Activated CD4-positive, alpha-beta T cell treated with anti-CD3 and anti-CD28 coated beads, Interleukin-2, amount 10 ng/mL, durations not matched to agents 7 days and 5 days (primary cell): ENCODE data around the gene TMEM30B. TPM values are rescaled to one million over a fixed set of nuclear protein-coding genes. Genes with fewer than 3 reads are reported as not detected.
"Not testable (repeated sequence)": the region's sequence is repeated elsewhere in the genome, so short reads cannot be mapped to it uniquely, and the experiment has no call there.

Experiments
- CTCF ChIA-PET: fragments of 350-600 bp; sonication (Branson Sonifier 250); formaldehyde crosslinking; loops from one replicate; lab custom pipeline; 2021; ENCODE audit warnings: antibody characterized with exemption; lab: Charles Lee
- POLR2A ChIA-PET: fragments of 350-600 bp; sonication (Branson Sonifier 250); formaldehyde crosslinking; loops from one replicate; lab custom pipeline; 2021; ENCODE audit warnings: antibody characterized with exemption; lab: Charles Lee
- DNase-seq: peaks from one replicate; pipeline ENCODE4 v3.0.0-alpha.2; 2020
- H3K27ac Mint-ChIP-seq: one replicate; pipeline ENCODE4 v1.8.0; 2021; ENCODE audit warnings: mild to moderate bottlenecking, moderate library complexity, mixed read lengths
- H3K27me3 Mint-ChIP-seq: one replicate; pipeline ENCODE4 v1.8.0; 2021; ENCODE audit warnings: mixed read lengths
- H3K36me3 Mint-ChIP-seq: one replicate; pipeline ENCODE4 v1.8.0; 2021; ENCODE audit warnings: low read depth, mixed read lengths
- H3K4me1 Mint-ChIP-seq: one replicate; pipeline ENCODE4 v1.8.0; 2021; ENCODE audit warnings: mixed read lengths
- H3K4me3 Mint-ChIP-seq: one replicate; pipeline ENCODE4 v1.8.0; 2021; ENCODE audit warnings: mild to moderate bottlenecking, moderate library complexity, mixed read lengths
- H3K9me3 Mint-ChIP-seq: one replicate; pipeline ENCODE4 v1.8.0; 2021; ENCODE audit warnings: mixed read lengths
- total RNA-seq, 2 experiments: library from RNA; stranded (reverse); gene quantifications; one replicate each; pipeline ENCODE4 v1.2.3, GENCODE V29; 2021

The TMEM30B gene
- total RNA-seq, 2 experiments from 2014 or later, result 0.30 to 0.42 TPM

DNA sequence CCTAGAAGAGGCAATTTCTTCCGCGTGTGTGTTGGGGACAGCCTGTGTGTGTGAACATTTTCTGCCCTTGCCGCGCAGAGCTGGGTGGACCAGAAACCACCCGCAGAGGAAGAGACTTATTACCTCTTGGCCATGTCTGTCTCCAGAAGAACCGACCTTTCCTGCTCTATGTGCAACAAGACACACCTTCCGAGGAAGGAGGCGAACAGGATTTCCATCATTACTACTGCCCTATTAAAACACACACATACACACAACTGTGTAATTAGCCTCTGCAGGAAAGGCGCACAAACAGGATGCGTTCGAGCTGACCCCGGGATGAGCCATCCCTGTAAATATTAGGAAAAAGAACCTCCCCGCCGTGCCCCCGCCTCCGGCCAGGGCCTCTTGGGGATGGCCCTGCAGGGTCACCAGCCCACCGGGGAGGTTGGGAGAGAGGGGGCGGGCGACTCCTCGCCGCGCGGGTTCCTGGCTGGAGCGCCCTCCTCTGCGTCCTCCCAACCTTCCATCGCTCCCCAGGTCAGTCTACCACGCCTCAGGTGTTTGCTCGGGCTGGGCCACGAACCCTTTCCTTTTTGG lies 39.8 kb upstream of the TMEM30B start:
- H3K4me3 Mint-ChIP-seq, result peak overlapping the region; percentile 67
- peaks cover 20% of the 10 kb centered on the region for H3K4me1 Mint-ChIP-seq
- POLR2A ChIA-PET, result interaction anchor here (0.7 kb wide), 1 partner anchor 200 kb away, joined by 3 read pairs; no protein-coding TSS in a partner anchor
- H3K27ac Mint-ChIP-seq, result peak overlapping the region; percentile 75
- DNase-seq, result no peak
- H3K27me3 Mint-ChIP-seq, result no peaks in the 10 kb centered on the region
- CTCF ChIA-PET, result interaction anchor here (0.7 to 1.5 kb wide), 9 partner anchors 10 to 157 kb away, joined by 3 to 4 read pairs (median 3); no protein-coding TSS in a partner anchor
- H3K9me3 Mint-ChIP-seq, result peaks cover 4% of the 10 kb centered on the region
- H3K36me3 Mint-ChIP-seq, result peaks cover 37% of the 10 kb centered on the region

DNA sequence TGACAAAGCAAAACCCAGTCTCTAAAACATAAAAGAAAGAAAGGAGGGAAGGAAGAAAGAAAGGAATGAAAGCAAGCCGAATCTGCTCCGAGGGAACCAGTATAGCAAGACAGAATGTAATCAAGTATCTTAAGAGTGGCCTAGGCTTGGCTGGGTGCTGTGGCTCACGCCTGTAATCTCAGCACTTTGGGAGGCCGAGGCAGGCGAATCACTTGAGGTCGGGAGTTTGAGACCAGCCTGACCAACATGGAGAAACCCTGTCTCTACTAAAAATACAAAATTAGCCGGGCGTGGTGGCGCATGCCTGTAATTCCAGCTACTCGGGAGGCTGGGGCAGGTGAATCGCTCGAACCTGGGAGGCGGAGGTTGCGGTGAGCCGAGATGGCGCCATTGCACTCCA lies 39.0 kb upstream of the TMEM30B start:
- Mint-ChIP-seq H3K4me1 (peaks cover 13% of the 10 kb centered on the region), H3K36me3 (peaks cover 30% of the 10 kb centered on the region)
- H3K9me3 Mint-ChIP-seq, POLR2A ChIA-PET, H3K4me3 Mint-ChIP-seq, H3K27ac Mint-ChIP-seq, DNase-seq, H3K27me3 Mint-ChIP-seq: not testable (repeated sequence)
- CTCF ChIA-PET, result interaction anchor here (1.3 to 1.4 kb wide), 2 partner anchors 13 kb away, joined by 3 to 4 read pairs; no protein-coding TSS in a partner anchor

- Mint-ChIP-seq H3K27me3 (no peaks in the 10 kb centered on the region), H3K4me1 (peaks cover 9% of the 10 kb centered on the region), H3K9me3 (peaks cover 5% of the 10 kb centered on the region), H3K36me3 (peaks cover 30% of the 10 kb centered on the region), H3K4me3 (no peak overlapping the region), H3K27ac (no peak overlapping the region)
- no peak for DNase-seq
- POLR2A ChIA-PET, result no interaction called here
- CTCF ChIA-PET, result interaction anchor here (1.0 to 1.7 kb wide), 4 partner anchors 9 to 39 kb away, joined by 3 to 4 read pairs (median 4); no protein-coding TSS in a partner anchor
Observed at GRCh38 chr14:61319706-61320105, 38.6 kb upstream of the TMEM30B start.

GRCh38 chr14:61319086-61319485 lies 37.9 kb upstream of the TMEM30B start:
- Mint-ChIP-seq H3K4me3 (no peak overlapping the region), H3K9me3 (peaks cover 9% of the 10 kb centered on the region), H3K4me1 (peaks cover 6% of the 10 kb centered on the region), H3K27me3 (no peaks in the 10 kb centered on the region), H3K36me3 (peaks cover 31% of the 10 kb centered on the region), H3K27ac (no peak overlapping the region)
- ChIA-PET POLR2A (no interaction called here), CTCF (interaction anchor here (0.8 to 1.7 kb wide), 4 partner anchors 9 to 39 kb away, joined by 3 to 4 read pairs (median 4); no protein-coding TSS in a partner anchor)
- no peak for DNase-seq

GRCh38 chr14:61315313-61315712 lies 34.2 kb upstream of the TMEM30B start:
- no peak overlapping the region for H3K27ac Mint-ChIP-seq

GRCh38 chr14:61308701-61309100 lies 27.6 kb upstream of the TMEM30B start:
- not testable (repeated sequence) for H3K4me3 Mint-ChIP-seq

More at GRCh38 chr14:61315313-61315712, 34.2 kb upstream of the TMEM30B start:
- Mint-ChIP-seq H3K4me3 (no peak overlapping the region), H3K4me1 (peaks cover 3% of the 10 kb centered on the region), H3K9me3 (peaks cover 31% of the 10 kb centered on the region), H3K27me3 (no peaks in the 10 kb centered on the region), H3K36me3 (peaks cover 26% of the 10 kb centered on the region)
- POLR2A ChIA-PET, result no interaction called here
- DNase-seq, result no peak
- CTCF ChIA-PET, result interaction anchor here (1.2 to 1.5 kb wide), 2 partner anchors 22 kb away, joined by 4 read pairs; no protein-coding TSS in a partner anchor

GRCh38 chr14:61308198-61308597 lies 27.1 kb upstream of the TMEM30B start:
- peaks cover 47% of the 10 kb centered on the region for H3K36me3 Mint-ChIP-seq
- no peak overlapping the region for H3K4me3 Mint-ChIP-seq
- DNase-seq, result no peak
- H3K27me3 Mint-ChIP-seq, result no peaks in the 10 kb centered on the region
- H3K9me3 Mint-ChIP-seq, result peaks cover 47% of the 10 kb centered on the region
- peaks cover 15% of the 10 kb centered on the region for H3K4me1 Mint-ChIP-seq
- no peak overlapping the region for H3K27ac Mint-ChIP-seq
- CTCF ChIA-PET, result interaction anchor here (1.5 kb wide), 1 partner anchor 22 kb away, joined by 3 read pairs; no protein-coding TSS in a partner anchor
- POLR2A ChIA-PET, result no interaction called here

More at GRCh38 chr14:61308701-61309100, 27.6 kb upstream of the TMEM30B start:
- H3K4me1 Mint-ChIP-seq, result peaks cover 15% of the 10 kb centered on the region
- CTCF ChIA-PET, result interaction anchor here (1.5 kb wide), 1 partner anchor 23 kb away, joined by 3 read pairs; no protein-coding TSS in a partner anchor
- H3K27ac Mint-ChIP-seq, DNase-seq, H3K27me3 Mint-ChIP-seq, POLR2A ChIA-PET: not testable (repeated sequence)
- peaks cover 49% of the 10 kb centered on the region for H3K36me3 Mint-ChIP-seq
- peaks cover 45% of the 10 kb centered on the region for H3K9me3 Mint-ChIP-seq

DNA sequence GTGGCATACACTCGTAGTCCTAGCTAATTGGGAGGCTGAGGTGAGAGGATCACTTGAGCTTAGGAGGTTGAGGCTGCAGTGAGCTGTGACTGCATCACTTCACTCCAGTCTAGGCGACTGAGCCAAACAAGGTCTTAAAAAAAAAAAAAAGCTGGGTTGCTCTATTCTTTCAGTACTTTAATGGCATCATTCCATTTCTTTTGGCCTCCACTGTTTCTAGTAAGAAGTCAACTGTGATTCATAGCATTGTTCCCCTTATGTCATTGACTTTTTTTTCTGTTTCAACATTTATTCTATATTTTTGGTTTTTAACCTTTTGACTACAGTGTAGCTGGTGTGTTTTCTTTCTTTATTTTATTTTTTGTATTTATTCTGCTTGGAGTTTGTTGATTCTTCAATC lies 23.6 kb upstream of the TMEM30B start:
- H3K4me3 Mint-ChIP-seq, result no peak overlapping the region
- peaks cover 22% of the 10 kb centered on the region for H3K4me1 Mint-ChIP-seq
- no peaks in the 10 kb centered on the region for H3K27me3 Mint-ChIP-seq
- ChIA-PET POLR2A (no interaction called here), CTCF (interaction anchor here (0.7 to 0.9 kb wide), 3 partner anchors 25 to 532 kb away, joined by 3 read pairs; no protein-coding TSS in a partner anchor)
- peaks cover 28% of the 10 kb centered on the region for H3K9me3 Mint-ChIP-seq
- peaks cover 40% of the 10 kb centered on the region for H3K36me3 Mint-ChIP-seq
- DNase-seq, result no peak
- H3K27ac Mint-ChIP-seq, result no peak overlapping the region

- ChIA-PET CTCF (interaction anchor here (1.3 kb wide), 1 partner anchor 76 kb away, joined by 3 read pairs; no protein-coding TSS in a partner anchor), POLR2A (no interaction called here)
- no peak for DNase-seq
- peaks cover 14% of the 10 kb centered on the region for H3K9me3 Mint-ChIP-seq
- H3K36me3 Mint-ChIP-seq, result peaks cover 21% of the 10 kb centered on the region
- no peaks in the 10 kb centered on the region for H3K27me3 Mint-ChIP-seq
- peaks cover 48% of the 10 kb centered on the region for H3K4me1 Mint-ChIP-seq
- no peak overlapping the region for H3K27ac Mint-ChIP-seq
- no peak overlapping the region for H3K4me3 Mint-ChIP-seq
Observed at GRCh38 chr14:61300754-61301153, 19.6 kb upstream of the TMEM30B start.

- no peak overlapping the region for H3K27ac Mint-ChIP-seq
- CTCF ChIA-PET, result interaction anchor here (1.3 kb wide), 1 partner anchor 76 kb away, joined by 3 read pairs; no protein-coding TSS in a partner anchor
Observed at GRCh38 chr14:61300209-61300608, 19.1 kb upstream of the TMEM30B start.

GRCh38 chr14:61298824-61299223 lies 17.7 kb upstream of the TMEM30B start:
- POLR2A ChIA-PET, result no interaction called here
- peaks cover 52% of the 10 kb centered on the region for H3K4me1 Mint-ChIP-seq
- no peak for DNase-seq

More at GRCh38 chr14:61300209-61300608, 19.1 kb upstream of the TMEM30B start:
- peaks cover 17% of the 10 kb centered on the region for H3K36me3 Mint-ChIP-seq
- H3K27me3 Mint-ChIP-seq, result no peaks in the 10 kb centered on the region
- POLR2A ChIA-PET, result no interaction called here
- H3K4me3 Mint-ChIP-seq, result no peak overlapping the region
- H3K4me1 Mint-ChIP-seq, result peaks cover 52% of the 10 kb centered on the region
- peaks cover 10% of the 10 kb centered on the region for H3K9me3 Mint-ChIP-seq
- DNase-seq, result no peak

GRCh38 chr14:61297581-61297980 lies 16.4 kb upstream of the TMEM30B start:
- DNase-seq, result no peak
- Mint-ChIP-seq H3K36me3 (peaks cover 13% of the 10 kb centered on the region), H3K9me3 (peaks cover 1% of the 10 kb centered on the region), H3K4me3 (no peak overlapping the region), H3K27me3 (no peaks in the 10 kb centered on the region), H3K4me1 (peaks cover 52% of the 10 kb centered on the region), H3K27ac (no peak overlapping the region)
- POLR2A ChIA-PET, result no interaction called here
- CTCF ChIA-PET, result interaction anchor here (1.1 kb wide), 1 partner anchor 13 kb away, joined by 3 read pairs; no protein-coding TSS in a partner anchor

More at GRCh38 chr14:61298824-61299223, 17.7 kb upstream of the TMEM30B start:
- Mint-ChIP-seq H3K27ac (no peak overlapping the region), H3K9me3 (peaks cover 7% of the 10 kb centered on the region), H3K36me3 (peaks cover 13% of the 10 kb centered on the region), H3K27me3 (no peaks in the 10 kb centered on the region), H3K4me3 (no peak overlapping the region)
- CTCF ChIA-PET, result interaction anchor here (0.7 to 0.8 kb wide), 2 partner anchors 18 to 279 kb away, joined by 3 to 4 read pairs; partner anchors contain the start of gene TMEM30B
